ENCODE results near the gene ECE1.
"Not testable (repeated sequence)": the region's sequence is repeated elsewhere in the genome, so short reads cannot be mapped to it uniquely, and the experiment has no call there.

DNA sequence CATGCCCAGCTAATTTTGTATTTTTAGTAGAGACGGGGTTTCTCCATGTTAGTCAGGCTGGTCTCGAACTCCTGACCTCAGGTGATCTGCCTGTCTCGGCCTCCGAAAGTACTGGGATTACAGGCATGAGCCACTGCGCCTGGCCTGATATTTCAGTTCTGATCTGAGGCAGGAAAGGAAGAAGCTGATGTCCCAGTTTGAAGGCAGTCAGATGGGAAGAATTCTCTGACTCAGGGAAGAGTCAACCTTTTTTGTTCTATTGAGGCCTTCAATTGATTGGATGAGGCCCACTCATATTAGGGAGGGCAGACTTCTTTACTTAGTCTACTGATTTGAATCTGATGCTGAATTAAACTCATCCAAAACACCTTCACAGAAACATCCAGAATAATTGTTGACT lies 89.0 kb downstream of the ECE1 start:
- TF ChIP-seq, protein P1, sequence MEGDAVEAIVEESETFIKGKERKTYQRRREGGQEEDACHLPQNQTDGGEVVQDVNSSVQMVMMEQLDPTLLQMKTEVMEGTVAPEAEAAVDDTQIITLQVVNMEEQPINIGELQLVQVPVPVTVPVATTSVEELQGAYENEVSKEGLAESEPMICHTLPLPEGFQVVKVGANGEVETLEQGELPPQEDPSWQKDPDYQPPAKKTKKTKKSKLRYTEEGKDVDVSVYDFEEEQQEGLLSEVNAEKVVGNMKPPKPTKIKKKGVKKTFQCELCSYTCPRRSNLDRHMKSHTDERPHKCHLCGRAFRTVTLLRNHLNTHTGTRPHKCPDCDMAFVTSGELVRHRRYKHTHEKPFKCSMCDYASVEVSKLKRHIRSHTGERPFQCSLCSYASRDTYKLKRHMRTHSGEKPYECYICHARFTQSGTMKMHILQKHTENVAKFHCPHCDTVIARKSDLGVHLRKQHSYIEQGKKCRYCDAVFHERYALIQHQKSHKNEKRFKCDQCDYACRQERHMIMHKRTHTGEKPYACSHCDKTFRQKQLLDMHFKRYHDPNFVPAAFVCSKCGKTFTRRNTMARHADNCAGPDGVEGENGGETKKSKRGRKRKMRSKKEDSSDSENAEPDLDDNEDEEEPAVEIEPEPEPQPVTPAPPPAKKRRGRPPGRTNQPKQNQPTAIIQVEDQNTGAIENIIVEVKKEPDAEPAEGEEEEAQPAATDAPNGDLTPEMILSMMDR (conservative IDR thresholded peaks at IDR 0.05; ENCODE audit: low read length): not testable (repeated sequence)
- not testable (repeated sequence) for TF ChIP-seq EZH2phosphoT487 (IDR thresholded peaks at IDR 0.05; ENCODE audit: borderline replicate concordance)
